ENCODE results near the gene RBM45. TPM values are rescaled to one million over a fixed set of nuclear protein-coding genes. Genes with fewer than 3 reads are reported as not detected.

Gene RBM45
- total RNA-seq, 4 donors from 2014 or later: 6.8 to 16.9 (median 8.2) TPM

DNA sequence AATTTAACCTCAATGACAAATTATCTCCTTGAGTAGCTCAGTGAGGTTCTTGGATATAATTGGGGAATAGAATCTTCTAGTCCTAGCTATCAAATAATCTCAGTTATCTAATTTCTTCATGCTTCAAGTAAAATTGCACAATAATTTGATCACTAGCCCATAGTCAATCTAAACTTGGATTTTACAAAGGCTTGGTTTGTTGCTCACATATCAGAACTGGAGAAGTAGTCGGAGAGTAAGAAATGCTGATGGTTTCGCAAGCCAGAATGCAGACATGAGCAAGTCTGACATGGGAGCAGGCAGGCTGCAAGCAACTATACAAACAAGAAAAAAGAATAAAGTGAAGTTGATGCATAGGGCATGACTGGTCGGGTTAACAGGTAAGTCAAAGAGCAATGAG is 28.0 kb upstream of the RBM45 start:
- TF ChIP-seq, protein P1, sequence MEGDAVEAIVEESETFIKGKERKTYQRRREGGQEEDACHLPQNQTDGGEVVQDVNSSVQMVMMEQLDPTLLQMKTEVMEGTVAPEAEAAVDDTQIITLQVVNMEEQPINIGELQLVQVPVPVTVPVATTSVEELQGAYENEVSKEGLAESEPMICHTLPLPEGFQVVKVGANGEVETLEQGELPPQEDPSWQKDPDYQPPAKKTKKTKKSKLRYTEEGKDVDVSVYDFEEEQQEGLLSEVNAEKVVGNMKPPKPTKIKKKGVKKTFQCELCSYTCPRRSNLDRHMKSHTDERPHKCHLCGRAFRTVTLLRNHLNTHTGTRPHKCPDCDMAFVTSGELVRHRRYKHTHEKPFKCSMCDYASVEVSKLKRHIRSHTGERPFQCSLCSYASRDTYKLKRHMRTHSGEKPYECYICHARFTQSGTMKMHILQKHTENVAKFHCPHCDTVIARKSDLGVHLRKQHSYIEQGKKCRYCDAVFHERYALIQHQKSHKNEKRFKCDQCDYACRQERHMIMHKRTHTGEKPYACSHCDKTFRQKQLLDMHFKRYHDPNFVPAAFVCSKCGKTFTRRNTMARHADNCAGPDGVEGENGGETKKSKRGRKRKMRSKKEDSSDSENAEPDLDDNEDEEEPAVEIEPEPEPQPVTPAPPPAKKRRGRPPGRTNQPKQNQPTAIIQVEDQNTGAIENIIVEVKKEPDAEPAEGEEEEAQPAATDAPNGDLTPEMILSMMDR (IDR thresholded peaks at IDR 0.05): no peak
- ATAC-seq (ENCODE audit: low FRiP score) (no peak), DNase-seq (ENCODE audit: low spot score) (no peak)

DNA sequence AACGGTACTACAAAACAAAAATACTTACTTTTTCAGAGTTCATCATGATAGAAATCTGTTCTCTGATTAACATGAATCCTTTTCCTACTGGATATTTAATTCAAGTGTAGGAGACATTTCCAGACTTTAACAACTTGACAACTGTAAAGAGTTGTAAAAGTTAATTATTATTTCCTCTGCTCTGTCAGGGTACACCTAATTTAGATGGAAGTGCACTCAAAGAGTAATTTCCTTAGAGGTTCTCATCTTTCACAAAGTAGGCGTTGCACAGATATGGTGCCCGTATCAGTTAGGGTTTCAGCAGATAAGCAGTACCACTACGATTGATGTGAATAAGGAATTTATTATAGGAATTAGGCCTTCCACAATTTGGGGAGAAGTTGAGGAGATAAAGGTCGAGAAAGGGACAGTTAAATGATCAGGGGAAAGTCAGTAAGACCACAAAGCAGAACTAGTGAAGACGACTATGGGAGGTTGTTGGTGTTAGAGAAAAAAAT is 23.4 kb upstream of the RBM45 start:
- ATAC-seq (ENCODE audit: low FRiP score): no peak
- TF ChIP-seq, protein P1 (IDR thresholded peaks at IDR 0.05): no peak

DNA sequence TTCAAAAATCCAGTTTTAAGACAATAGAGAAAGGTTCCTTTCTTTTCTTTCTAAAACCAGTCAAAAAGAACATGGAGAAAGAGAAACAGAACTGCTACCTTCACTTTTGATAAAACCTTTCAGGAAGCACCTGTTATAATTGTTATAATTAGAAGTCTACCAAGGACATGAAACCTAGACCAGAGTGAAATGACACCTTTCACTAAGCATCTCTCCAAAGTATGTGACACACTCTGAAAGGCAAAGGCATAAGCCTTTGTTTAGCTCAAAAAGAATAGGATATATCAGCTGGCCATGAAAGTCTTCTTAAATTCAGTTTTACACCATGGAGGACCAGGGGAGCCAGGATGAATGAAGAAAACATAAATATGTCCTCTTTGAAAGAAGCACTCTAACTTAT is 18.8 kb upstream of the RBM45 start:
- ATAC-seq (ENCODE audit: low FRiP score): no peak
- TF ChIP-seq, protein P1 (IDR thresholded peaks at IDR 0.05): no peak
- DNase-seq (ENCODE audit: low spot score): no peak

More for the DNA sequence above, 23.4 kb upstream of the RBM45 start:
- DNase-seq (ENCODE audit: low spot score): no peak

DNA sequence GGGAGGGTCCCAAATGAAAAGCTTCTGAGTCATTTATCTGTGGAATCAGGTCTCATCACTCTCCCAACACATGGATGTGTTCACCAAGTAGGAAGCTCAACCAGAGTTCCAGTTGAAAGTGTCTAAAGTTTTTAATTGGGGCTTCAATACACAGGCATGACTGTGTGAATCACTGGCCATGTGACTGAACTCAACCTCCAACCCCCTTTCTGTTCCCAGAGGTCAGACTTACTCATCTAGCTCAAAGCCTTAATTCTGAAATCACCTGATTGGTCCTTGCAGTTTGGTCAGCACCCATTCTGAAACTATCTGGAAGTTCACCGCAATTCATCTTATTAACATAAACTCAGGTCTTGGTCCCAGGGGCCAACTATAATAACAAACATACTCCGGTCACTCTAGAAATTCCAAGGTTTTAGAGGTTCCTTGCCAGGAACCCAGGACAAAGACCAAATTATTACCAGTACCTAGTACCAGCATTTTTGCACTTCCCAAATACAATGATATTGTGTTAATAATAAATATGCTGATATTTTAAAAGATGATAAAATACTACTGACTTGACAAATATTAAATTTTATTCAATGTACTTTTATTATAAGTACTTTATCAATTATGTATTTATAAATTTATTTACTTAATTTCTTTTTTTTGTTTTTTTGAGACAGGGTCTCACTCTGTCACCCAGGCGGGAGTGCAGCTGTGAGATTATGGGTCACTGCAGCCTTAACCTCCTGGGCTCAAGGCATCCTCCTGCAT is 10.7 kb upstream of the RBM45 start:
- DNase-seq (ENCODE audit: low spot score): no peak
- TF ChIP-seq, protein P1 (IDR thresholded peaks at IDR 0.05): no peak
- no peak for ATAC-seq (ENCODE audit: low FRiP score)

DNA sequence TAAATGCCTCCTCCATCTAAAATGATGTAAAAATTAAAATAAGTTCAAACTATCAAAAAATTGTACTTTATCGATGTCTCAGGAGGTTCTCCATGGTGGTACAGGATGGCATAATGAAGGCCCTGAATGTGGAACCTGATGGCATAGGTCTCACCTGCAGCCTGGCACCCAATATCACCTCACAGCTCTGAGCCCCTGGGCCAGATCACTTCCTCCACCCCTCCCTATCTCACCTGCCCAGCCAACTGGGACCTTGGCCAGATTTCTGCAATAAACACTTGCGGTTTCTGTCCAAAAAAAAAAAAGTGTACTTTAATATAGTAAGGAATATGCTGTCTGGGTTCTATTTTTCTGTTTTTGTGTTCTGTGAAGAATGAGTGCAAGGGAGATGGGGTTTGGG is 6.7 kb upstream of the RBM45 start:
- DNase-seq (ENCODE audit: low spot score) (no peak), ATAC-seq (ENCODE audit: low FRiP score) (no peak)
- TF ChIP-seq, protein P1 (IDR thresholded peaks at IDR 0.05): no peak

DNA sequence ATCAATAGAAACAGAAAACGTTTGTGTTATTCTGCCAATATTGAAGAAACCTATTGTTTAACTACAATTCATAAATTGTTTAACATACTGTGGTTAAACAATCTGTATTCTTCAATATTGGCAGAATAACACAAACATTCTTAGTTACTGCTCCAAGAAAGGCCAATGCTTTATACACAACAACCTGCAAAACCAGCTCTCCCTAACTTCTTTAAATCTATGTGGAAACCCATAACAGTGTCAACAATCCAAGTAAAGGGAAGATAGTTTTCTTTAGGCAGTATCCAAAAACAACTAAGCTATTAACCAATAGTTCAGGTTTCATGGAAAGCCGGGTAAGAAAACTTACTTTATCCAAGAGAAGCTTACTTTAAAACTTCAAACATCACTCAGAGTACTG is 6.2 kb upstream of the RBM45 start:
- TF ChIP-seq, protein P1 (IDR thresholded peaks at IDR 0.05): no peak
- ATAC-seq (ENCODE audit: low FRiP score) (no peak), DNase-seq (ENCODE audit: low spot score) (no peak)

DNA sequence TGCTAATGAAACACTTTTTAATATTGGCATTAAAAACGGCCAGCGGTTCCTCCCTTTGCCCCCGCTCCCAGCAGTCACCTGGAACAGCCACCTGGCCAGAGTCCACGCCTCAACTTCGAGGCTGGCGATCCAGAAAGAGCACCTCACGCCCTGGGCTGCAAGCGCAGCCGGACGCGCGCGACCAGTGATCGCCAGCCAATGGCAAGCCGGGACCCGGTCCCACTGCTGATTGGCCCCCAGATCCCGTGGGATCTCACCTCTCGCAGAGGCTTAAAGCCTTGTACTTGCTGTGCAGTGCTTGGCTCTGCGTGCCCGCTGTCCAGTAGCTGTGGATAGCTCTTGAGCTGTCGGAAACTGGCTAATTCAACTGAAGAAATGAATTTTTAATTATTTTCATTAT is 4.1 kb upstream of the RBM45 start:
- no peak for ATAC-seq (ENCODE audit: low FRiP score)
- TF ChIP-seq, protein P1 (IDR thresholded peaks at IDR 0.05): no peak
- DNase-seq (ENCODE audit: low spot score): no peak
